SJCRH30 (cell line): ENCODE measurements around the gene CHST4. TPM values are rescaled to one million over a fixed set of nuclear protein-coding genes. Genes with fewer than 3 reads are reported as not detected.
"Not testable (repeated sequence)": the region's sequence is repeated elsewhere in the genome, so short reads cannot be mapped to it uniquely, and the experiment has no call there.

Experiments
- DNase-seq, 2 experiments: peaks; one replicate each; pipeline ENCODE4 v3.0.0-alpha.2; 2015 to 2020
- H3K27ac ChIP-seq: fragments of 250-450 bp; sonication (Bioruptor Pico); 2 replicates; pipeline ENCODE4 v1.5.1; 2020; ENCODE audit warnings: mild to moderate bottlenecking, moderate library complexity
- H3K27me3 ChIP-seq: fragments of 250-450 bp; sonication (Bioruptor Pico); 2 replicates; pipeline ENCODE4 v1.5.1; 2020; ENCODE audit warnings: mild to moderate bottlenecking, moderate library complexity
- H3K36me3 ChIP-seq: fragments of 250-450 bp; sonication (Bioruptor Pico); 2 replicates; pipeline ENCODE4 v1.5.1; 2020; ENCODE audit warnings: mild to moderate bottlenecking, moderate library complexity
- H3K4me1 ChIP-seq: fragments of 250-450 bp; sonication (Bioruptor Pico); 2 replicates; pipeline ENCODE4 v1.5.1; 2020; ENCODE audit warnings: mild to moderate bottlenecking, moderate library complexity
- H3K4me3 ChIP-seq: fragments of 250-450 bp; sonication (Bioruptor Pico); 2 replicates; pipeline ENCODE4 v1.5.1; 2020; ENCODE audit warnings: mild to moderate bottlenecking, moderate library complexity
- H3K9me3 ChIP-seq: fragments of 250-450 bp; sonication (Bioruptor Pico); replicated peaks from 2 replicates; pipeline ENCODE4 v1.5.1; 2020; ENCODE audit warnings: mild to moderate bottlenecking, moderate library complexity
- total RNA-seq: library from RNA; depleted of rRNA; stranded (reverse); fragments of >200 nt; shearing (Covaris generic); gene quantifications from 2 replicates; pipeline ENCODE4 v1.2.3, GENCODE V29; 2014

Gene CHST4
- total RNA-seq, 1 experiment from 2014 or later, result 0.61 TPM

- Histone ChIP-seq H3K9me3 (no peaks in the 10 kb centered on the region), H3K27me3 (no peaks in the 10 kb centered on the region), H3K4me3 (no peak overlapping the region), H3K4me1 (no peaks in the 10 kb centered on the region), H3K27ac (no peak overlapping the region), H3K36me3 (no peaks in the 10 kb centered on the region)
- no peak for DNase-seq
These were observed 24.7 kb upstream of the CHST4 start for GRCh38 chr16:71501547-71501946.

GRCh38 chr16:71504051-71504450 lies 22.2 kb upstream of the CHST4 start:
- H3K9me3 ChIP-seq, H3K4me1 ChIP-seq, H3K4me3 ChIP-seq, H3K27ac ChIP-seq, H3K36me3 ChIP-seq, DNase-seq, H3K27me3 ChIP-seq: not testable (repeated sequence)

GRCh38 chr16:71504901-71505300 lies 21.3 kb upstream of the CHST4 start:
- Histone ChIP-seq H3K4me3 (no peak overlapping the region), H3K27me3 (no peaks in the 10 kb centered on the region), H3K4me1 (no peaks in the 10 kb centered on the region), H3K9me3 (no peaks in the 10 kb centered on the region), H3K36me3 (no peaks in the 10 kb centered on the region), H3K27ac (no peak overlapping the region)
- no peak for DNase-seq

- no peak for DNase-seq
- Histone ChIP-seq H3K27ac (no peak overlapping the region), H3K36me3 (no peaks in the 10 kb centered on the region), H3K4me3 (no peak overlapping the region), H3K9me3 (no peaks in the 10 kb centered on the region), H3K4me1 (no peaks in the 10 kb centered on the region), H3K27me3 (no peaks in the 10 kb centered on the region)
These were observed 19.2 kb upstream of the CHST4 start for GRCh38 chr16:71507061-71507460.

- no peaks in the 10 kb centered on the region for H3K36me3 ChIP-seq
- H3K27ac ChIP-seq, result no peak overlapping the region
- H3K4me1 ChIP-seq, result peaks cover 5% of the 10 kb centered on the region
- no peaks in the 10 kb centered on the region for H3K9me3 ChIP-seq
- DNase-seq, result no peak
- H3K4me3 ChIP-seq, result no peak overlapping the region
- no peaks in the 10 kb centered on the region for H3K27me3 ChIP-seq
These were observed 12.9 kb upstream of the CHST4 start for GRCh38 chr16:71513302-71513701.

- no peaks in the 10 kb centered on the region for H3K9me3 ChIP-seq
- H3K27ac ChIP-seq, result no peak overlapping the region
- H3K27me3 ChIP-seq, result no peaks in the 10 kb centered on the region
- H3K4me1 ChIP-seq, result peaks cover 5% of the 10 kb centered on the region
- H3K4me3 ChIP-seq, result no peak overlapping the region
- DNase-seq, result no peak
- no peaks in the 10 kb centered on the region for H3K36me3 ChIP-seq
These were observed 11.8 kb upstream of the CHST4 start for GRCh38 chr16:71514476-71514875.

GRCh38 chr16:71515026-71515425 lies 11.2 kb upstream of the CHST4 start:
- H3K4me1 ChIP-seq, result peaks cover 11% of the 10 kb centered on the region
- H3K9me3 ChIP-seq, result no peaks in the 10 kb centered on the region
- H3K27ac ChIP-seq, result no peak overlapping the region
- DNase-seq, result no peak
- H3K4me3 ChIP-seq, result no peak overlapping the region
- no peaks in the 10 kb centered on the region for H3K27me3 ChIP-seq
- H3K36me3 ChIP-seq, result no peaks in the 10 kb centered on the region

GRCh38 chr16:71520550-71520949 lies 5.7 kb upstream of the CHST4 start:
- H3K9me3 ChIP-seq, result no peaks in the 10 kb centered on the region
- H3K36me3 ChIP-seq, result no peaks in the 10 kb centered on the region
- peak; percentile 58 to 69 for DNase-seq
- no peak overlapping the region for H3K4me3 ChIP-seq
- no peaks in the 10 kb centered on the region for H3K27me3 ChIP-seq
- peaks cover 36% of the 10 kb centered on the region for H3K4me1 ChIP-seq
- H3K27ac ChIP-seq, result peak overlapping the region; percentile 65

- H3K9me3 ChIP-seq, result no peaks in the 10 kb centered on the region
- H3K27me3 ChIP-seq, result no peaks in the 10 kb centered on the region
- H3K36me3 ChIP-seq, result no peaks in the 10 kb centered on the region
- H3K27ac ChIP-seq, result peak overlapping the region; percentile 86
- H3K4me1 ChIP-seq, result peaks cover 39% of the 10 kb centered on the region
- H3K4me3 ChIP-seq, result peak overlapping the region; percentile 37
- peak; percentile 70 to 75 for DNase-seq
These were observed 1.4 kb upstream of the CHST4 start for GRCh38 chr16:71524566-71525553.

- no peaks in the 10 kb centered on the region for H3K9me3 ChIP-seq
- peaks cover 28% of the 10 kb centered on the region for H3K4me1 ChIP-seq
- DNase-seq, result no peak
- no peaks in the 10 kb centered on the region for H3K27me3 ChIP-seq
- no peaks in the 10 kb centered on the region for H3K36me3 ChIP-seq
- H3K27ac ChIP-seq, result no peak overlapping the region
- H3K4me3 ChIP-seq, result no peak overlapping the region
These were observed 2.0 kb downstream of the CHST4 start for GRCh38 chr16:71528257-71528656.

GRCh38 chr16:71528863-71529262 lies 2.6 kb downstream of the CHST4 start:
- H3K9me3 ChIP-seq, result no peaks in the 10 kb centered on the region
- H3K36me3 ChIP-seq, result no peaks in the 10 kb centered on the region
- H3K27me3 ChIP-seq, result no peaks in the 10 kb centered on the region
- H3K27ac ChIP-seq, result no peak overlapping the region
- no peak overlapping the region for H3K4me3 ChIP-seq
- H3K4me1 ChIP-seq, result peaks cover 24% of the 10 kb centered on the region
- no peak for DNase-seq

GRCh38 chr16:71532366-71532765 lies 6.1 kb downstream of the CHST4 start:
- H3K36me3 ChIP-seq, result no peaks in the 10 kb centered on the region
- no peaks in the 10 kb centered on the region for H3K9me3 ChIP-seq
- H3K4me1 ChIP-seq, result no peaks in the 10 kb centered on the region
- no peak overlapping the region for H3K4me3 ChIP-seq
- DNase-seq, result no peak
- no peak overlapping the region for H3K27ac ChIP-seq
- H3K27me3 ChIP-seq, result no peaks in the 10 kb centered on the region

- DNase-seq, result no peak
These were observed 10.7 kb downstream of the CHST4 start for GRCh38 chr16:71536752-71537499.

GRCh38 chr16:71537643-71538042 lies 11.4 kb downstream of the CHST4 start:
- H3K9me3 ChIP-seq, result no peaks in the 10 kb centered on the region
- no peak overlapping the region for H3K4me3 ChIP-seq
- no peaks in the 10 kb centered on the region for H3K36me3 ChIP-seq
- H3K27me3 ChIP-seq, result no peaks in the 10 kb centered on the region
- H3K27ac ChIP-seq, result no peak overlapping the region
- no peaks in the 10 kb centered on the region for H3K4me1 ChIP-seq
- DNase-seq, result peak in 1 of 2 experiments; percentile 63

More at GRCh38 chr16:71536752-71537499, 10.7 kb downstream of the CHST4 start:
- H3K27ac ChIP-seq, result no peak overlapping the region
- H3K9me3 ChIP-seq, result no peaks in the 10 kb centered on the region
- H3K36me3 ChIP-seq, result no peaks in the 10 kb centered on the region
- H3K27me3 ChIP-seq, result no peaks in the 10 kb centered on the region
- no peaks in the 10 kb centered on the region for H3K4me1 ChIP-seq
- H3K4me3 ChIP-seq, result no peak overlapping the region

GRCh38 chr16:71542377-71542776 lies 16.2 kb downstream of the CHST4 start:
- no peaks in the 10 kb centered on the region for H3K9me3 ChIP-seq

More at GRCh38 chr16:71542377-71542776, 16.2 kb downstream of the CHST4 start:
- Histone ChIP-seq H3K4me1 (no peaks in the 10 kb centered on the region), H3K27me3 (no peaks in the 10 kb centered on the region), H3K4me3 (no peak overlapping the region), H3K27ac (no peak overlapping the region), H3K36me3 (no peaks in the 10 kb centered on the region)
- peak; percentile 49 to 70 for DNase-seq
